GM12892 (cell line): ENCODE results near the gene SLCO3A1.

Experiments
- POLR2A ChIP-seq: IDR thresholded peaks from 2 replicates; pipeline ENCODE4 v1.6.1; 2011; ENCODE audit warnings: low read depth, low read length, control low read depth
- POLR2AphosphoS5 ChIP-seq: IDR thresholded peaks from 2 replicates; pipeline ENCODE4 v1.6.1; 2011; ENCODE audit warnings: low read depth, low read length, control low read depth
- TAF1 ChIP-seq: IDR thresholded peaks from 2 replicates; pipeline ENCODE4 v1.6.1; 2011; ENCODE audit warnings: low read depth, mild to moderate bottlenecking, control low read depth, low read length, borderline replicate concordance

DNA sequence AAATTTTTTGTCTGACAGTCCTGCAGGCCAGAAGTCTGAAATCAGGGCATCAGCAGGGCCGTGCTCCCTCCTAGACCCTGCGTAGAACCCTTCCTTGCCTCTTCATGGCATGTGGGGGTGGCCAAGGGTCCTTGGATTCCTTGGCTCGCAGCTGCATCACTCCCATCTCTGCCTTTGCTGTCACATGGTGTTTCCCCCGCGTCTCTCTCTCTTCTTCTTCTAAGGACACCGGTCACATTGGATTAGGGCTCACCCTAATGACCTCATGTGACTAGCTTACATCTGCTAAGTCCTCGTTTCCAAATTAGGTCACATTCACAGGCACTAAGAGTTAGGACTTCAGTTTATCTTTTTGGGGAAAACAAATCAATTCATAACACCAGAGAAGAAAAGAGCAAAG, 12.0 kb downstream of the SLCO3A1 start:
- TF ChIP-seq POLR2AphosphoS5 (no peak), POLR2A (no peak), TAF1 (no peak)
